Measurements from ENCODE around the gene CDH16. TPM values are rescaled to one million over a fixed set of nuclear protein-coding genes. Genes with fewer than 3 reads are reported as not detected.
"Not testable (repeated sequence)": the region's sequence is repeated elsewhere in the genome, so short reads cannot be mapped to it uniquely, and the experiment has no call there.

Gene CDH16
- total RNA-seq, 1 donor from 2014 or later: not detected

- Histone ChIP-seq H3K27me3 (ENCODE audit: low read depth) (no peaks in the 10 kb centered on the region), H3K27ac (replicated peaks) (peak overlapping the region; percentile 12), H3K4me3 (no peak overlapping the region), H3K9me3 (replicated peaks) (no peaks in the 10 kb centered on the region), H3K4me1 (peaks cover 11% of the 10 kb centered on the region), H3K36me3 (no peaks in the 10 kb centered on the region)
- DNase-seq: no peak
- intact Hi-C loops (cut with micrococcal nuclease): no loop called here
- TF ChIP-seq CTCF (IDR thresholded peaks at IDR 0.05; ENCODE audit: borderline replicate concordance): no peak
These were observed 44.5 kb downstream of the CDH16 start for GRCh38 chr16:66874079-66874775.

- Histone ChIP-seq H3K4me1 (peaks cover 11% of the 10 kb centered on the region), H3K36me3 (no peaks in the 10 kb centered on the region), H3K27me3 (ENCODE audit: low read depth) (no peaks in the 10 kb centered on the region), H3K27ac (replicated peaks) (peak overlapping the region; percentile 72), H3K9me3 (replicated peaks) (no peaks in the 10 kb centered on the region), H3K4me3 (peak overlapping the region; percentile 56)
- no peak for TF ChIP-seq CTCF (IDR thresholded peaks at IDR 0.05; ENCODE audit: borderline replicate concordance)
- intact Hi-C loops (cut with micrococcal nuclease): no loop called here
- DNase-seq: no peak
These were observed 45.0 kb downstream of the CDH16 start for GRCh38 chr16:66873685-66874055.

- H3K36me3 ChIP-seq: no peaks in the 10 kb centered on the region
- peak; percentile 92 for DNase-seq
- H3K9me3 ChIP-seq (replicated peaks): no peaks in the 10 kb centered on the region
- peak overlapping the region; percentile 72 for H3K27ac ChIP-seq (replicated peaks)
- H3K4me3 ChIP-seq: peak overlapping the region; percentile 56
- H3K27me3 ChIP-seq (ENCODE audit: low read depth): no peaks in the 10 kb centered on the region
- peak; percentile 96 for TF ChIP-seq CTCF (IDR thresholded peaks at IDR 0.05; ENCODE audit: borderline replicate concordance)
- intact Hi-C loops (cut with micrococcal nuclease): no loop called here
- H3K4me1 ChIP-seq: peaks cover 11% of the 10 kb centered on the region
These were observed 45.6 kb downstream of the CDH16 start for GRCh38 chr16:66872943-66873684.

GRCh38 chr16:66872559-66872942 lies 46.1 kb downstream of the CDH16 start:
- H3K9me3 ChIP-seq (replicated peaks): no peaks in the 10 kb centered on the region
- TF ChIP-seq CTCF (IDR thresholded peaks at IDR 0.05; ENCODE audit: borderline replicate concordance): no peak
- peak overlapping the region; percentile 72 for H3K27ac ChIP-seq (replicated peaks)
- H3K27me3 ChIP-seq (ENCODE audit: low read depth): no peaks in the 10 kb centered on the region
- intact Hi-C loops (cut with micrococcal nuclease): no loop called here
- no peaks in the 10 kb centered on the region for H3K36me3 ChIP-seq
- DNase-seq: no peak
- peak overlapping the region; percentile 56 for H3K4me3 ChIP-seq
- H3K4me1 ChIP-seq: peaks cover 11% of the 10 kb centered on the region

GRCh38 chr16:66871840-66872239 lies 46.8 kb downstream of the CDH16 start:
- DNase-seq: no peak
- TF ChIP-seq CTCF (IDR thresholded peaks at IDR 0.05; ENCODE audit: borderline replicate concordance): no peak
- peaks cover 11% of the 10 kb centered on the region for H3K4me1 ChIP-seq
- no peaks in the 10 kb centered on the region for H3K27me3 ChIP-seq (ENCODE audit: low read depth)
- intact Hi-C loops (cut with micrococcal nuclease): no loop called here
- H3K9me3 ChIP-seq (replicated peaks): no peaks in the 10 kb centered on the region
- no peaks in the 10 kb centered on the region for H3K36me3 ChIP-seq
- no peak overlapping the region for H3K4me3 ChIP-seq
- H3K27ac ChIP-seq (replicated peaks): no peak overlapping the region

DNA sequence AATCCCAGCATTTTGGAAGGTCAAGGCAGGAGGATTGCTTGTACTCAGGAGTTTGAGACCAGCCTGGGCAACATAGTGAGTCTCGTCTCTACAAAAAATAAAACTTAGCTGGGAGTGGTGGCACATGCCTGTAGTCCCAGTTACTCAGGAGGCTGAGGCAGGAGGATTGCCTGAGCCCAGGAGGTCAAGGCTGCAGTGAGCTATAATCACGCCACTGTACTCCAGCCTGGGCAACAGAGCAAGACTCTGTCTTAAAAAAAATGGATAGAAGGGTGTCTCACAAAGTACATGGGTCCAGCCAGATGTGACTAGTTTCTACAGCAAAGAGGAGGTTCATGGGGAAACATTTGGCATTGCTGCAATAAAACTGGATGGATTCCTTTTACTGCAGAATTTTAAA lies 47.3 kb downstream of the CDH16 start:
- H3K4me1 ChIP-seq: peaks cover 11% of the 10 kb centered on the region
- H3K9me3 ChIP-seq (replicated peaks); intact Hi-C loops (cut with micrococcal nuclease); H3K27me3 ChIP-seq (ENCODE audit: low read depth); H3K4me3 ChIP-seq; H3K27ac ChIP-seq (replicated peaks); H3K36me3 ChIP-seq; DNase-seq: not testable (repeated sequence)
